HG03457 (cell line): Measurements from ENCODE around the gene ACBD6.
"Not testable (repeated sequence)": the region's sequence is repeated elsewhere in the genome, so short reads cannot be mapped to it uniquely, and the experiment has no call there.

ENCODE experiments used
- ATAC-seq: cut with Tn5 transposase; IDR thresholded peaks from one replicate; pipeline ENCODE4 v1.9.1; 2021; ENCODE audit warnings: moderate number of reproducible peaks; ENCODE audit not compliant: unreplicated experiment

ACBD6 gene

DNA sequence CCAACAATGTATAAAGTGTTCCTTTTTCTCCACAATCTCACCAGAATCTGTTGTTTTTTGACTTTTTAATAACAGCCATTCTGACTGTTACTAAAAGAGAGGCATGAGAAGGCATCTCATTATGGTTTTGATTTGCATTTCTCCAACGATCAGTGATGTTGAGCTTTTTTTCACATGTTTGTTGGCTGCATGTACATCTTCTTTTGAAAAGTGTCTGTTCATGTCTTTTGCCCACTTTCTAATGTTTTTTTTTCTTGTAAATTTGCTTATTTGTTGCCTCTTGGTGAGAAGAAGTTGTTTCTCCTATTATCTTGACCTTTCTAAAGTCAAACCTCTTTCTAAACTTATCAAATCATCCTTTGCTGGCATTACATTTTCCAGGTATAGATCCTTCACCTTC is 80.8 kb downstream of the ACBD6 start:
- no peak for ATAC-seq

GRCh38 chr1:180421145-180421544 is 81.2 kb downstream of the ACBD6 start:
- ATAC-seq = not testable (repeated sequence)

- no peak for ATAC-seq
Measured at GRCh38 chr1:180415985-180416633, 86.3 kb downstream of the ACBD6 start.

DNA sequence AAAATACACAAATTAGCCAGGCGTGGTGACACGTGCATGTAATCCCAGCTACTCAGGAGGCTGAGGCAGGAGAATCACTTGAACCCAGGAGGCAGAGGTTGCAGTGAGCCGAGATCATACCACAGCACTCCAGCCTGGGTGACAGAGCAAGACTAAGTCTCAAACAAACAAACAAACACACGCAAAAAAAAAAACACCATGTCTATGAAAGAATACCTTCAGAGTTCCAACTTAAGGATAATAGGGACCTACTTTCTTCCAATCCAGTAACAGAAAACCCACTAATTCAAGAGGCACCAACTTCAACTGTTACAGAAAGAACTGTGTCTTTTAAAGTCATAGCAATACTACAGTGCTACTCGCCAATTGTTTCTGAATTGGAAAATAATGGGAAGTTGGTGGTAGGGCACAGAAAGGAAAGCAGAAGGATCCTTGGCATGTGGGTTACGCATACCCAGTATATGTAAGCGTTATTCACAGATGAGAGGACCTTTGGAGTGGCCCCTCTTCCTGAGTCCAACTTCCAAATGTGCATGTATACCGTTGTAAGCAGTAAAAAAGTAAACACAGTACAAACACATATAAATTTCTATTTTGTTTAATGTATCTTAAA is 87.0 kb downstream of the ACBD6 start:
- ATAC-seq = no peak

DNA sequence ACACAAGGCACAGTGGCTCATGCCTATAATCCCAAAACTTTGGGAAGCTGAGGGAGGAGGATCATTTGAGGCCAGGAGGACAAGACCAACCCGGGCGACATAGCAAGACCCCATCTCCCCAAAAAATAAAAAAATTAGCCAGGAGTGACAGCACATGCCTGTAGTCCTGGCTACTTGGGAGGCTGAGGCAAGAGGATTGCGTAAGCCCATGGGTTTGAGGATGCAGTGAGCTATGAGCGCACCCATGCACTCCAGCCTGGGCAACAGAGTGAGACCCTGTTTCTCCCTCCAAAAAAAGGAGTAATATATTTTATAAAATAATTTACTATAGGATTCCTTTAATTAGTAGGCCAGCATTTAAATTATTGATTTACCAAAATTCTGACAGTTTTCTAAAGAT is 89.8 kb downstream of the ACBD6 start:
- no peak for ATAC-seq

GRCh38 chr1:180408128-180408527 is 94.2 kb downstream of the ACBD6 start:
- not testable (repeated sequence) for ATAC-seq

- no peak for ATAC-seq
Measured at GRCh38 chr1:180407051-180407450, 95.3 kb downstream of the ACBD6 start.

DNA sequence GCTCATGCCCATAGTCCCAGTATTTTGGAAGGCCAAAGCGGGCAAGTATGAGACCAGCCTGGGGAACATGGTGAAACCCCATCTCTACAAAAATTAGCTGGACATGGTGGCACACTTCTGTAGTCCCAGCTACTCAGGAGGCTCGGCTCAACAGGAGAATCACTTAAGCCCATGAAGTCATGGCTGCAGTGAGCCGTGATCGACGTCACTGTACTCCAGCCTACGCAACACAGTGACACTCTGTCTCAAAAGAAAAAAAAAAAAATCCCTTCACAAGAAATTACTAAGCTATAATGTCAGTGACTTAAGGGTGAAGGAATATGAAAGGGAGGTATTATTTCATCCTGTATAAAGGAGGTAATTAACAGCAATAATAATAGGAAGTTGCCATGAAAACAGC is 99.8 kb downstream of the ACBD6 start:
- no peak for ATAC-seq

DNA sequence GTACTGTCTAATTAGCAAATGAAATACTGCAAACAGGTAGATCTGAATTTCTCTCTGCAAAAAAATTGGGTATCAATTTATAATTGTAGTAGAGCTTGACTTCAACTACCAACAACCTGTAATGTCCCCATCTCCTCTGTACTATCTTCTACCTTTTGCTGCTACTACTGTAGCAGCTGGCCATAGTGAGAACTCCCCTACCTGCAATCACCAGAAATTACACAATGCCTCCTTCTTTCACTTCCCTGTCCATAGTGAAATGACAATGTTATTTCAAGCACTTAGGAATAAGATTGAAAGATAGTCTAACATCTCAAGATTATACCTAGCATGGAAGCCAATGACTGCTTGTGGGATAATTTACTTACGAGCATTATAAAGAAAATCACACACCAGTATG is 100.4 kb downstream of the ACBD6 start:
- no peak for ATAC-seq

DNA sequence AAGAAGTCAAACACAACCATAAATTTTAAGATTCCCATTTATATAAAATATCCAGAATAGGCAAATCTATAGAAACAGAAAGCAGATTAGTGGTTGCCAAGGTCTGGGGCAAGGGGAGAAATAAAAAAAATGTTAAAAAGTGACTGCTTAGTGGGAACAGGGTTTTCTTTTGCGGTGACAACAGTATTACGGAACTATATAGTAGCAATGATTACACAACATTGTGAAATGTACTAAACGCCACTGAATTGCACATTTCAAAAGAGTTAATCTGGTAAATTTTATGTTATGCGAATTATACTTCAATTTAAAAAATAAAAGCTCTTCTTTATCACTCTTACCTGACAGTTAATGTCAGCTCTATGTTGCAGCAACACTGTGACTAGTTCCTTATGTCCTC is 105.2 kb downstream of the ACBD6 start:
- no peak for ATAC-seq

DNA sequence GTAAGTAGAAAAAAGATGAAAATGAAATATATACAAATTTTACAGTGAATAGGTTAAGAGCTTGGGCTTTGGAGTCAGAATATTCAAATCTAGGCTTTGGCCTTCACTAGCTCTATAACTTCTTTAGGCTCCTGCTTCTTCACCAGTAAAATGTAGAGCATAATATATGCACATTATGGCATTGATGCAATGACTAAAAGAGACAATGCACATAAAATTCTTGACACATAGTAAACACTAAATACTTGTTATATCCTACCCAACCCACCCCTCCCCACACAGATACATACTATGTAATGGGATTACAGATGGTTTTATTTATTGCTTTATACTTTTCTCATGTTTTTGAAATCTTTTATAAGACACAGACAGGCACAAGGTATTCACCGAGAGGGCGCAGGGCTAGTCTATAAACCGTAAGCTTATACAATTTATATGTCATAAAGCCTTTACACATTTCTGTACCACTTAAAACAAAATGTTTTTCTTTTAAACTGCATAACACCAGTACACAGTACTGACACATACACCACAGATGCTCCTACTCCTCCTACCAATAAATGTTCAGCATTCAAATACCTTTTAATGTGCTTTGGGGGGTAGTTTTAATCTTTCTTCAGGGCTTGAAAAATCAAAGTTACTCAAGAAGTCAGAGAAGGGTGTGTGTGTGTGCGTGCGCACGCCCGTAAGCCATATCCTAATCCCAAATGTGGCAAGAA is 109.8 kb downstream of the ACBD6 start:
- ATAC-seq = no peak

GRCh38 chr1:180392020-180392419 is 110.4 kb downstream of the ACBD6 start:
- no peak for ATAC-seq

GRCh38 chr1:180387413-180387812 is 115.0 kb downstream of the ACBD6 start:
- ATAC-seq = no peak

DNA sequence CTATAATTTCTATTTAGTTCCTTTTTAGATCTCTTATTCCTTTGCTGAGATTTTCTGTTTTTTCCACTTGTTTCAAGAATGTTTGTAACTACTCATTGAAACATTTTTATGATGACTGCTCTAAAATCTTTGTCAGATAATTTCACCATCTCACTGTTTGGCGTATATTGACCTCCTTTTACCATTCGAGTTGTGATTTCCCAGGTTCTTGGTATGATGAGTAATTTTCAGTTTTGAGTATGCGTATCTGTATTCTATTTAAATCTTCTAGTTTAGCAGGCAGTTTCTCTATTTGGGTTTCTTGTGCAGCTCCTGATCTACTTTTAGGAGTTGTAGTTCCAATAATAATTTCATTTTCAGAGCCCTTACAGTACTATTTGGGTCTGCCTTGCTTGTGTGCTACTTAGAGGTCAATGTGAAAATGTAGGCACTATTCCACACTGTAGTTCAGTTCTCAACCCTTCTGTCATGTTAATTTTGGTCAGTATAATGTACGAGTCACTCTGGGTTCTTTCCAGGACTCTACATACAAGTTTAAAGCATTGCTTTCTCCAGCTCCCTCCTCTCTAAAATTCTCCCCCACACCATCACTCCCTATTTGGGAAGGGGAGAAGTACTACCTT is 115.5 kb downstream of the ACBD6 start:
- no peak for ATAC-seq

- no peak for ATAC-seq
Measured at GRCh38 chr1:180385144-180385543, 117.2 kb downstream of the ACBD6 start.

DNA sequence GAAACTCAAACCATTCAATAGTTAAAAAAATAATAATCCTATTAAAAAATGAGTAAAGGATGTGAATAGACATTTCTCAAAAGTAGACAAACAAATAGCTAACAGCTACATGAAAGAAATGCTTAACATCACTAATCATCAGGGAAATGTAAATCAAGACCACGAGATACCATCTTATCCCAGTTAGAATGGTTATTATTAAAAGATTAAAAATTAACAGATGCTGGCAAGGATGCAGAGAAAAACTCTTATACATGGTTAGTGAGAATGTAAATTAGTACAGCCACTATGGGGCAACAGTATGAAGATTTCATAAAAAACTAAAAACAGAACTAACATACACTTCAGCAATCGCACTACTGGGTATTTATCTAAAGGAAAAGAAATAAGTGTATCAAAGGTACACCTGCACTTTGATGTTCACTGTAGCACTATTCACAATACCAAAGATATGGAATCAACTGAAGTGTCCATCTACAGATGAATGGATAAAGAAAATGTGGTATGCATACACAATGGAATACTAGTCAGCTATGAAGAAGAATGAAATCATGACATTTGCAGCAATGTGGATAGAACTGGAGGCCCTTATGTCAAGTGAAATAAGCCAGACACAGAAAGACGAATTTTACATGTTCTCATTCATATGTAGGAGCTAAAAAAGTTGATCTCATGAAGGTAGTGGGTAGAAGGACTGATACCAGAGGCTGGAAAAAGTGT is 117.9 kb downstream of the ACBD6 start:
- ATAC-seq = no peak

DNA sequence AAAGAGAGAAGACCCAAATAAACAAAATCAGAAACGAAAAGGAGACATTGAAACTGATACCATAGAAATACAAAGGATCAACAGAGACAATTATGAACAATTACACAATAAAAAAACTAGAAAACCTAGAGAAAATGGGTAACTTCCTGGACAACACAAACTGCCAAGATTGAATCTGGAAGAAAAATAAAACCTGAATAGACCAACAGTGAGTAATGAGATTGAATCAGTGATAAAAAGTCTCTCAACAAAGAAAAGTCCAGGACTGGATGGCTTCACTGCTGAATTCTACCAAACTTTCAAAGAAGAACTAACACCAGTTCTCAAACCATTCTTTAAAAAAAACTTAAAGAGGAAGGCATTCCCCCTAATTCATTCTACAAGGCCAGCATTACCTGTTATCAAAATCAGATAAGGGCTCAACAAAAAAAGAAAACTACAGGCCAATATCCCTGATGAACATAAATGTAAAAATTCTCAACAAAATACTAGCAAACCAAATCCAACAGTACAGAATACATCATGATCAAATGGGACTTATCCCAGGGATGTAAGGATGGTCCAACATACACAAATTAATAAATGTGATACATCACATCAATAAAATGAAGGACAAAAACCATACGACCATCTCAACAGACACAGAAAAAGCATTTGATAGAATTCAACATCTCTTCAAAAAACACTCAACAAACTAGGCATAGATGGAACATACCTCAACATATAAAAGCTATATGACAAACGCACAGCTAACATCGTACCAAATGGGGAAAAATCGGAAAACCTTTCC is 119.9 kb downstream of the ACBD6 start:
- ATAC-seq = no peak

GRCh38 chr1:180381184-180381580 is 121.2 kb downstream of the ACBD6 start:
- ATAC-seq = no peak

GRCh38 chr1:180380259-180381183 is 121.9 kb downstream of the ACBD6 start:
- ATAC-seq = no peak
